22Rv1 (cell line): ENCODE data around the gene BTBD19.
A peak's percentile ranks its signal among the peaks of the same experiment; 100 is the strongest.
"Not testable (repeated sequence)": the region's sequence is repeated elsewhere in the genome, so short reads cannot be mapped to it uniquely, and the experiment has no call there.

Source experiments
- H3K27ac ChIP-seq: fragments of 450-650 bp; 2 replicates; pipeline ENCODE4 v1.5.1; 2017
- ZFX ChIP-seq: fragments of 450-650 bp; IDR thresholded peaks from 2 replicates; pipeline ENCODE4 v1.6.1; 2017; ENCODE audit warnings: antibody characterized with exemption, borderline replicate concordance
- TF ChIP-seq, protein P1 (sequence below): fragments of 450-650 bp; IDR thresholded peaks from 2 replicates; pipeline ENCODE4 v1.5.1; 2017; ENCODE audit warnings: mild to moderate bottlenecking

Gene BTBD19

DNA sequence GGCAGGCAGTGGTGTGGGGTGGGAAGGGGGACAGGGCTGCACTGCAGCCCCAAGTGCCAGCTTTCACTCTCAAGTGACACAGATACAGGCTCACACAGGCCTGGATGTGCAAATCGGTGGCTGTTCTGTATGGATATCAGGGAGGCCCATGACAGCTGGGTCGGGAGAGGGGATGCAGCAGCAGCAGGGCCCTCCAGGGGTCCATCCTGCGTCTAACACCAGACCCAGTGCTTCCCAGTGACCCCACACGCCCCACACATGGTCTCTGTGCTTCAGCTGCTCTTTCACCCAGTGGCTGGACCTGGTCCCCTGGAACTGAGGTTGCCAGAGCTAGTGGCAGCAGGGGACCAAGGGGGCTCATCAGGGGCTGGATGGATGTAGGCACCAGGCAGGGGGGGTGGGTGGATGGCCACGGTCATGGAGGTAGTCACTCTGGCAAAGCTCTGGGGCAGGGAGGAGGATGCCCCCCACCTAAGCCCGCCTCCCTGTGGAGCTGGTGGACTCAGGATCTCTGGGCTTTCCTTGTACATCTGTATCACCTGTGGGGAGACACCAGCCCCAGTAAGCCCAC lies 13.9 kb downstream of the BTBD19 start:
- TF ChIP-seq ZFX: no peak
- TF ChIP-seq, protein P1, sequence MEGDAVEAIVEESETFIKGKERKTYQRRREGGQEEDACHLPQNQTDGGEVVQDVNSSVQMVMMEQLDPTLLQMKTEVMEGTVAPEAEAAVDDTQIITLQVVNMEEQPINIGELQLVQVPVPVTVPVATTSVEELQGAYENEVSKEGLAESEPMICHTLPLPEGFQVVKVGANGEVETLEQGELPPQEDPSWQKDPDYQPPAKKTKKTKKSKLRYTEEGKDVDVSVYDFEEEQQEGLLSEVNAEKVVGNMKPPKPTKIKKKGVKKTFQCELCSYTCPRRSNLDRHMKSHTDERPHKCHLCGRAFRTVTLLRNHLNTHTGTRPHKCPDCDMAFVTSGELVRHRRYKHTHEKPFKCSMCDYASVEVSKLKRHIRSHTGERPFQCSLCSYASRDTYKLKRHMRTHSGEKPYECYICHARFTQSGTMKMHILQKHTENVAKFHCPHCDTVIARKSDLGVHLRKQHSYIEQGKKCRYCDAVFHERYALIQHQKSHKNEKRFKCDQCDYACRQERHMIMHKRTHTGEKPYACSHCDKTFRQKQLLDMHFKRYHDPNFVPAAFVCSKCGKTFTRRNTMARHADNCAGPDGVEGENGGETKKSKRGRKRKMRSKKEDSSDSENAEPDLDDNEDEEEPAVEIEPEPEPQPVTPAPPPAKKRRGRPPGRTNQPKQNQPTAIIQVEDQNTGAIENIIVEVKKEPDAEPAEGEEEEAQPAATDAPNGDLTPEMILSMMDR: no peak

DNA sequence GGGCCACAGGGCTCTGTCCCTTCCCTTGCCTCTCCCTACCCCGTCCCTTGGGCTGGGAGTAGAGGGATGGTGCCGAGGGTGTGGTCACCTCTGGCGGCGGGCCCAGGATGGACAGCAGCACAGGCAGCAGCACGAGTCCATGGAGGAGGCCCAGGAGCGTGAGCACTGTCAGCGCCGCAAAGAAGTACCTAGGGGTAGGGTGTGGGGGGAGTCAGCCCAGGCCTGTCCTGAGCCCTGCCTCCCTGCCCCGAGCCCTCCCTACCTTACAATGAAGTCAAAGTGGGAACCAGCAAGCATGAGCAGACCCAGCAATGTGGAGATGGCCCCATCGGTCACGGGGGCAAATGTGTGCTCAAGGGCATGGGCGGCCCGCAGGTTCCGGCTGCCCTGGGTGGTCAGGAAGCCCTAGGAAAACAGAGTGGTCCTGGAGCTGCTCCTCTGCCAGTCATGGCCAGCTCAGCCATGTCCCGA lies 14.7 kb downstream of the BTBD19 start:
- TF ChIP-seq ZFX: no peak
- TF ChIP-seq, protein P1: no peak

More for the DNA sequence above, 13.9 kb downstream of the BTBD19 start:
- H3K27ac ChIP-seq: no peak overlapping the region

DNA sequence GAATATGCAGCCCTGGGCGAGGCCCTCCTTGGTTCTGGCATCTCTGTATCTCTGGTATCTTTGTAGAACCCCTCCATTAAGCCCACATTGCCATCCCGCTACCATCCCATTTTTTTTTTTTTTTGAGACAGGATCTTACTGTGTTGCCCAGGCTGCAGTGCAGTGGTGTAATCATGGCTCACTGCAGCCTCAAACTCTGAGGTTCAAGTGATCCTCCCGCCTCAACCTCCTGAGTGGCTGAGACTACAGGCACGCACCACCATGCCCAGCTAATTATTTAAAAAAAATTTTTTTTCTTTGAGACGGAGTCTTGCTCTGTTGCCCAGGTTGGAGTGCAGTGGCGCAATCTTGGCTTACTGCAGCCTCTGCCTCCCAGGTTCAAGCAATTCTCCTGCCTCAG lies 16.1 kb downstream of the BTBD19 start:
- not testable (repeated sequence) for H3K27ac ChIP-seq

More for the DNA sequence above, 14.7 kb downstream of the BTBD19 start:
- H3K27ac ChIP-seq: no peak overlapping the region

DNA sequence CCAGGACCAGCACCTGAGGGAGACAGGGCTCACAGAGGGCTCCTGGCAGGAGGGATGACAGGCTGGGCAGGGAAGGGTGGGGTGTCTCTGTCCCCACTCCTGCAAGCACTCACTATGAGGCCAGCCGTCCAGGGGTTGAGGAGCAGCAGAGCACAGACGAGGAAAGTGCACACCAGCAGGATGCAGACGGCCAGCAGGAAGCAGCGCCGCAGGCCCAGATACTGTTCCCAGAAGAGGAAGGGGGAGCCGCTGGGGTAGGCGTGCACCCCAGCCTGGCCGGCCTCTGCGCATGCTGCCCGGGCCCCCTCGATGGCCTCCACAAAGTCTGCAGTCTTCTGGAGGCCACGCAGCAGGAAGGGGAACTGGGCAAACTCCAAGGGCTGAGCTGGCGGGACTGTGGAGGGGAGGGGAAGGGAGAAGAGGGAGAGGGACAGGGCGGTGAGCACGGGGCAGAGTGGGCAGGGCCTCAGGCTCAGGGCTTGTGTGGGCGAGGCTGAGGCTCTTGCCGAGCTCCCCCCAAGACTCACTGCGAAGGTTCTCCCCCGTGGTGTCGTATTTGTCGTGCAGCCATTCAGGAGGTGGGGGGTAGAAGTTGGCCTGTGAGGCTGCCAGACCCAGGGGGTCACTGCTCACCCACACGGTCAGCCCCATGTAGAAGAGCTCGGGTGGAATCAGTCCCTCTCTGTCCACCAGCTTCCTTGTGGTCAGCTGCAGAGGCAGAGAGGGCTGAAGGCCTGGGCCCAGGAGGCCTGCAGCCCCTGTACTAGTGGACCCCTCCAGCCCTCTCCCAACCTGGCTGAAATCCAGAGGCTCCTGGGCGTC lies 18.3 kb downstream of the BTBD19 start:
- no peak for TF ChIP-seq ZFX
- TF ChIP-seq, protein P1: no peak
- no peak overlapping the region for H3K27ac ChIP-seq

DNA sequence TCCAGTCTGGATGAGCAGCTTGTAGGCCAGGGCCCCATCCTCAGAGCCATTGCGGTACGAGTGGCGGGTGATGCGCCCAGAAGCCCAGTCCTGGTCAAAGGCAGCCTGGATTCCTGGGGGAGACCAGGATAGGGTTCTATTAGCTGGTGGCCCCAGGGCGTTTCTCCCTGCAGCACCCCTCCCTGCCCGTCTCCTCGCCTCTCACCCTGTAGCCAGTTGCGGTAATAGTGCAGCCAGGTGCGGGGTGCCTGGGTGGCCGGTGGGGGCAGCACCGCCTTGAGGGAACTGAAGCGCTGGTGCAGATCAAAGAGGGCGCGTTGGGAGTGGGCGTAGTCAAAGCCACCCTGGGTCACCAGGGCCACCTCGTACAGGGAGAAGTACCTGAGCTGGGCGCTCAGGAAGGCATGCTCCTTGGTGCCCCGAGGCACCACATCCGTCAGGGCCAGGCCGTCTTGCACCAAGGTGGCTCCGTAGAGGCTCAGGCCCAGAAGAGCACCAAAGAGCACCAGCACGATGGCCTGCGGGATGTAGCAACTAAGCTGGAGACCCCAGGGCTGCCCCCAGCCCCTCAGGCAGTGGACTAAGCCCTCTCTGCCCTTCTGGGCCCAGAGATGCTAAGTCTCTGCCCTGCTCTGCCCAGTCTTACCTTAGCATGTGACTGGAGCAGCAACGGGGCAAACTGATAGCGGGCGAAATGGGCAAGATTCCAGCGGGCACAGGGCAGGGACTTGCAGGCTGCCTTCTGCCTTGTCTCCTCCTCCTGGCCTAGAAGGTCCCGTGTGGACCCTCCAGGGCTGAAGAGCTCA lies 19.1 kb downstream of the BTBD19 start:
- TF ChIP-seq, protein P1: 0 out of 2 replicates have a peak, but pooled peaks have one; percentile 10
- TF ChIP-seq ZFX: no peak
- H3K27ac ChIP-seq: no peak overlapping the region

DNA sequence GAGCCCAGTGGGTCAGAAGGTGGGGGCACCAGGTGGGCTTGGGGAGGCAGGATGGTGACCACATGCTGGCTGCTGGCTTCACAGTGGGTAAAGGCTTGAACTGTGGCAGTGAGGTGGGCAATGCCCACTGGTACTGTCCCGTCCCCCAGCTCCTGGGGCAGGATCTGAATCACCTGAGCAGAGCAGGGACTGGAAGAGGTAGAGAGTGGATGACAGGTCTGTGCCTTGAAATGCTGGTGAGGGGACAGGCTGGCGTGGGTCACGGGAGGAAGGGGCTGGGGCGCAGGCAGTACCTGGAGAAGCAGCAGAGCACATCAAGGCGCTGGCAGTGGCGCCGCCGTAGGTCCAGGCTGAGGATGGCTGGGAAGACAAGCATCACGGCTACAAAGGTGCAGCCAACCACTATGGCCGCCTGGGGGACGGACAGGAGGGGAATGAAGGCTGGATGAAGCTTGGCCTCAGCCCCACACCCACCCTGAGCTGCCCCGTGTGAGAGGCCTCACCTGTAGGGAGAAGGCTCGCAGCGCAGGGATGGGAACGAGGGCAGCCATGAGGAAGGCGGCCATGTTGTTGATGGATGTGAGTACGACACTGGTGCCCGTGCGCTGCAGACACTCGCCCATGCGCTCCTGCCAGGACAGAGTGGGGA lies 19.8 kb downstream of the BTBD19 start:
- no peak overlapping the region for H3K27ac ChIP-seq
- TF ChIP-seq, protein P1: no peak
- TF ChIP-seq ZFX: no peak

DNA sequence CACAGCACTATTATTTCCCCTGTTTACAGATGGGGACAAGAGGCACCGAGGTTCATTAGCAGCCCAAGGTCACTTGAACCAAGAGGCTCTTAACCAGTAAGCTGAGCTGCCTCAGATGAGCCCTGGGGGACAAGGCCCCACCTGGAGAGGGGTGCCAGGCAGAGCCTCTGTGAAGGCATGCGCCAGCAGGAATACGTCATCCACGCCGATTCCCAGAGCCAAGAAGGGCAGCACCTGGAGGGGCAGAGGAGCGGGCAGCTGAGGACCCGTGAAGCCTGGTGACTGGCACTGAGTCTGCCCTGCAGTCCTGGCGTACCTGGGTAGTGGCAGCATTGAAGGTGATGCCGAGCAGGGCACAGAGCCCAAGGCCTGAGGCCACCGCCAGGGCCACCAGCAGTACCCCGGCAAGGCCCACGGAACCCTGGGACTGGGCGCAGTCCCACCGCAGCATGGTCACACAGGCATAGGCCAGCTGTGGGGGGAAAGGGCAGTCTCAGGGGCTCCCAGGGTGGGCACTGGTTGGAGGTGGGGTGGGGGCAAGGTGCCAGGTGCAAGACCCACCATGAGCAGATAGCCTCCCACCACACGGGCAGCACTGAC lies 20.6 kb downstream of the BTBD19 start:
- no peak for TF ChIP-seq ZFX
- TF ChIP-seq, protein P1: no peak
- no peak overlapping the region for H3K27ac ChIP-seq
